ENCODE measurements around the gene DNAJB11.

GRCh38 chr3:186582541-186582940 lies 12.0 kb downstream of the DNAJB11 start:
- TF ChIP-seq CTCF (IDR thresholded peaks at IDR 0.05; ENCODE audit: borderline replicate concordance, extremely low read depth, low read length, poor library complexity, severe bottlenecking), result no peak
- no peak for TF ChIP-seq EZH2 (IDR thresholded peaks at IDR 0.05; ENCODE audit: borderline replicate concordance, low read depth, low read length, severe bottlenecking)
